Testis (tissue), 2 donors: ENCODE results near the gene ZNF777.

Source experiments
- POLR2A ChIP-seq: fragments of 450-650 bp; IDR thresholded peaks from one replicate; pipeline ENCODE4 v1.6.1; 2017; ENCODE audit warnings: antibody characterized with exemption, mild to moderate bottlenecking, moderate library complexity
- TF ChIP-seq, protein P1 (sequence below), 3 experiments: fragments of 450-650 bp in 2 of 3; fragments of 200-600 bp in 1 of 3; sonication (generic) in 1 of 3; IDR thresholded peaks; one replicate each; pipeline ENCODE4 v1.5.1; 2016 to 2019; ENCODE audit warnings: antibody characterized with exemption in 3 of 3, mild to moderate bottlenecking in 2 of 3, moderate library complexity in 1 of 3

- TF ChIP-seq, protein P1, sequence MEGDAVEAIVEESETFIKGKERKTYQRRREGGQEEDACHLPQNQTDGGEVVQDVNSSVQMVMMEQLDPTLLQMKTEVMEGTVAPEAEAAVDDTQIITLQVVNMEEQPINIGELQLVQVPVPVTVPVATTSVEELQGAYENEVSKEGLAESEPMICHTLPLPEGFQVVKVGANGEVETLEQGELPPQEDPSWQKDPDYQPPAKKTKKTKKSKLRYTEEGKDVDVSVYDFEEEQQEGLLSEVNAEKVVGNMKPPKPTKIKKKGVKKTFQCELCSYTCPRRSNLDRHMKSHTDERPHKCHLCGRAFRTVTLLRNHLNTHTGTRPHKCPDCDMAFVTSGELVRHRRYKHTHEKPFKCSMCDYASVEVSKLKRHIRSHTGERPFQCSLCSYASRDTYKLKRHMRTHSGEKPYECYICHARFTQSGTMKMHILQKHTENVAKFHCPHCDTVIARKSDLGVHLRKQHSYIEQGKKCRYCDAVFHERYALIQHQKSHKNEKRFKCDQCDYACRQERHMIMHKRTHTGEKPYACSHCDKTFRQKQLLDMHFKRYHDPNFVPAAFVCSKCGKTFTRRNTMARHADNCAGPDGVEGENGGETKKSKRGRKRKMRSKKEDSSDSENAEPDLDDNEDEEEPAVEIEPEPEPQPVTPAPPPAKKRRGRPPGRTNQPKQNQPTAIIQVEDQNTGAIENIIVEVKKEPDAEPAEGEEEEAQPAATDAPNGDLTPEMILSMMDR (IDR thresholded peaks at IDR 0.05), result no peak
- no peak for TF ChIP-seq POLR2A
These were observed 37.9 kb upstream of the ZNF777 start for GRCh38 chr7:149498811-149499210.
